DOHH2 (cell line): ENCODE data around the gene RNU5D-1.
A peak's percentile ranks its signal among the peaks of the same experiment; 100 is the strongest.
"Not testable (repeated sequence)": the region's sequence is repeated elsewhere in the genome, so short reads cannot be mapped to it uniquely, and the experiment has no call there.

Experiments used
- H3F3A ChIP-seq: fragments of 200-600 bp; sonication (generic), shearing (Covaris generic); 2 replicates; pipeline ENCODE4 v1.6.0; 2016; ENCODE audit warnings: antibody characterized with exemption, mild to moderate bottlenecking; ENCODE audit not compliant: control insufficient read depth, insufficient read depth
- H3K27ac ChIP-seq: fragments of 200-600 bp; sonication (generic); 2 replicates; pipeline ENCODE4 v1.5.1; 2014; ENCODE audit warnings: low read depth, mild to moderate bottlenecking, low read length, moderate library complexity
- H3K27me3 ChIP-seq: fragments of 200-600 bp; sonication (generic); 2 replicates; pipeline ENCODE4 v1.6.1; 2014; ENCODE audit warnings: mild to moderate bottlenecking, low read length, mixed read lengths; ENCODE audit not compliant: control insufficient read depth
- H3K36me3 ChIP-seq: fragments of 200-600 bp; sonication (generic); 2 replicates; pipeline ENCODE4 v1.6.1; 2014; ENCODE audit warnings: mild to moderate bottlenecking, low read length, moderate library complexity, mixed read lengths; ENCODE audit not compliant: control insufficient read depth
- H3K4me1 ChIP-seq: fragments of 200-600 bp; sonication (generic); 2 replicates; pipeline ENCODE4 v1.6.1; 2014; ENCODE audit warnings: mild to moderate bottlenecking, low read length, mixed read lengths; ENCODE audit not compliant: control insufficient read depth
- H3K4me2 ChIP-seq: fragments of 200-600 bp; sonication (generic); 2 replicates; pipeline ENCODE4 v1.6.0; 2014; ENCODE audit warnings: mild to moderate bottlenecking, low read length, moderate library complexity
- H3K4me3 ChIP-seq: fragments of 200-600 bp; sonication (generic); 2 replicates; pipeline ENCODE4 v1.5.1; 2014; ENCODE audit warnings: mild to moderate bottlenecking, low read length, mixed read lengths
- H3K79me2 ChIP-seq: fragments of 200-600 bp; sonication (generic); 2 replicates; pipeline ENCODE4 v1.6.1; 2014; ENCODE audit warnings: mild to moderate bottlenecking, low read length, mixed read lengths; ENCODE audit not compliant: control insufficient read depth
- H3K9me2 ChIP-seq: fragments of 200-600 bp; sonication (generic); replicated peaks from 2 replicates; pipeline ENCODE4 v1.6.1; 2014; ENCODE audit warnings: mild to moderate bottlenecking, low read length, mixed read lengths; ENCODE audit not compliant: control insufficient read depth
- H3K9me3 ChIP-seq: fragments of 200-600 bp; sonication (generic); 2 replicates; pipeline ENCODE4 v1.6.1; 2014; ENCODE audit warnings: antibody characterized with exemption, low read length, mixed read lengths; ENCODE audit not compliant: control insufficient read depth, insufficient read depth
- H4K20me1 ChIP-seq: fragments of 200-600 bp; sonication (generic); 2 replicates; pipeline ENCODE4 v1.6.0; 2014; ENCODE audit warnings: low read depth, mild to moderate bottlenecking, antibody characterized with exemption, low read length, moderate library complexity; ENCODE audit not compliant: control insufficient read depth, insufficient read depth
- EZH2phosphoT487 ChIP-seq: fragments of 200-600 bp; sonication (generic); IDR thresholded peaks from 2 replicates; pipeline ENCODE4 v1.6.1; 2017; ENCODE audit warnings: borderline replicate concordance, mild to moderate bottlenecking, antibody characterized with exemption, low read length, moderate library complexity, mixed read lengths
- TF ChIP-seq, protein P1 (sequence below): fragments of 200-600 bp; sonication (generic); IDR thresholded peaks from one replicate; pipeline ENCODE4 v1.5.1; 2014; ENCODE audit warnings: antibody characterized with exemption, mild to moderate bottlenecking, low read depth, low read length; ENCODE audit not compliant: poor library complexity, severe bottlenecking

Gene RNU5D-1

GRCh38 chr1:44743211-44743610 is 12.2 kb upstream of the RNU5D-1 start:
- Histone ChIP-seq H3K9me3 (no peaks in the 10 kb centered on the region), H3K36me3 (peaks cover 75% of the 10 kb centered on the region), H3K9me2 (no peaks in the 10 kb centered on the region), H3F3A (peaks cover 10% of the 10 kb centered on the region; the same call in 1 of the 2 replicates), H4K20me1 (0 out of 2 replicates have a peak, but pooled peaks cover 6% of the 10 kb centered on the region), H3K79me2 (peaks cover 86% of the 10 kb centered on the region), H3K4me1 (peaks cover 28% of the 10 kb centered on the region), H3K27ac (no peak overlapping the region), H3K4me2 (peak overlapping the region; percentile 44; the same call in 1 of the 2 replicates), H3K27me3 (no peaks in the 10 kb centered on the region), H3K4me3 (no peak overlapping the region)
- TF ChIP-seq EZH2phosphoT487 = no peak
- TF ChIP-seq, protein P1, sequence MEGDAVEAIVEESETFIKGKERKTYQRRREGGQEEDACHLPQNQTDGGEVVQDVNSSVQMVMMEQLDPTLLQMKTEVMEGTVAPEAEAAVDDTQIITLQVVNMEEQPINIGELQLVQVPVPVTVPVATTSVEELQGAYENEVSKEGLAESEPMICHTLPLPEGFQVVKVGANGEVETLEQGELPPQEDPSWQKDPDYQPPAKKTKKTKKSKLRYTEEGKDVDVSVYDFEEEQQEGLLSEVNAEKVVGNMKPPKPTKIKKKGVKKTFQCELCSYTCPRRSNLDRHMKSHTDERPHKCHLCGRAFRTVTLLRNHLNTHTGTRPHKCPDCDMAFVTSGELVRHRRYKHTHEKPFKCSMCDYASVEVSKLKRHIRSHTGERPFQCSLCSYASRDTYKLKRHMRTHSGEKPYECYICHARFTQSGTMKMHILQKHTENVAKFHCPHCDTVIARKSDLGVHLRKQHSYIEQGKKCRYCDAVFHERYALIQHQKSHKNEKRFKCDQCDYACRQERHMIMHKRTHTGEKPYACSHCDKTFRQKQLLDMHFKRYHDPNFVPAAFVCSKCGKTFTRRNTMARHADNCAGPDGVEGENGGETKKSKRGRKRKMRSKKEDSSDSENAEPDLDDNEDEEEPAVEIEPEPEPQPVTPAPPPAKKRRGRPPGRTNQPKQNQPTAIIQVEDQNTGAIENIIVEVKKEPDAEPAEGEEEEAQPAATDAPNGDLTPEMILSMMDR = no peak

DNA sequence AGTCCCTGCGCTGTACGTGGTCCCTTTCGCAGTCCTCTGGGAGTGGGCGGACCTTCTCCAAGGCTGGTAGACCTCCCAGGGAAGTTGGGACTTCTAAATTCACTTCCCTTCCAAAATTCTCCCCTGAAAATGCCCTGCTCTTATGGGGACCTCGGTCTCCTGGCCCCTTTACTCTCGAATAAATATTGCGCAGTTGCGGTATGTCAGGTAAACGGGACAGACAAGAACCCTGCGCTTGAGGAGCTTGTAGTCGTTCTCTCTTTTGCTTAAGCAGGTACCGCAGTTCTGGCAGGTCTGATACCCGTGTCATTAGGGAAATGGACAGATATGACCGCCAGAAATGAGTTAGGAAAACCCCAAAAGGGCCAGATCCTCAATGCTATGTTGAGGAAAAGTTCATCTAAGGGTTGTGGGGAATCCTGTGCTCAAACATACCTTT is 9.2 kb upstream of the RNU5D-1 start:
- H4K20me1 ChIP-seq = no peaks in the 10 kb centered on the region
- peaks cover 28% of the 10 kb centered on the region for H3K4me1 ChIP-seq
- H3K27ac ChIP-seq = peak overlapping the region; percentile 61
- peak overlapping the region; percentile 83 for H3K4me2 ChIP-seq
- H3K9me3 ChIP-seq = no peaks in the 10 kb centered on the region
- H3K36me3 ChIP-seq = peaks cover 46% of the 10 kb centered on the region
- H3K79me2 ChIP-seq = peaks cover 58% of the 10 kb centered on the region
- no peaks in the 10 kb centered on the region for H3K27me3 ChIP-seq
- peak overlapping the region; percentile 88 for H3K4me3 ChIP-seq
- H3K9me2 ChIP-seq = no peaks in the 10 kb centered on the region
- peaks cover 3% of the 10 kb centered on the region; the same call in 1 of the 2 replicates for H3F3A ChIP-seq
- TF ChIP-seq EZH2phosphoT487 = no peak
- TF ChIP-seq, protein P1 = no peak

DNA sequence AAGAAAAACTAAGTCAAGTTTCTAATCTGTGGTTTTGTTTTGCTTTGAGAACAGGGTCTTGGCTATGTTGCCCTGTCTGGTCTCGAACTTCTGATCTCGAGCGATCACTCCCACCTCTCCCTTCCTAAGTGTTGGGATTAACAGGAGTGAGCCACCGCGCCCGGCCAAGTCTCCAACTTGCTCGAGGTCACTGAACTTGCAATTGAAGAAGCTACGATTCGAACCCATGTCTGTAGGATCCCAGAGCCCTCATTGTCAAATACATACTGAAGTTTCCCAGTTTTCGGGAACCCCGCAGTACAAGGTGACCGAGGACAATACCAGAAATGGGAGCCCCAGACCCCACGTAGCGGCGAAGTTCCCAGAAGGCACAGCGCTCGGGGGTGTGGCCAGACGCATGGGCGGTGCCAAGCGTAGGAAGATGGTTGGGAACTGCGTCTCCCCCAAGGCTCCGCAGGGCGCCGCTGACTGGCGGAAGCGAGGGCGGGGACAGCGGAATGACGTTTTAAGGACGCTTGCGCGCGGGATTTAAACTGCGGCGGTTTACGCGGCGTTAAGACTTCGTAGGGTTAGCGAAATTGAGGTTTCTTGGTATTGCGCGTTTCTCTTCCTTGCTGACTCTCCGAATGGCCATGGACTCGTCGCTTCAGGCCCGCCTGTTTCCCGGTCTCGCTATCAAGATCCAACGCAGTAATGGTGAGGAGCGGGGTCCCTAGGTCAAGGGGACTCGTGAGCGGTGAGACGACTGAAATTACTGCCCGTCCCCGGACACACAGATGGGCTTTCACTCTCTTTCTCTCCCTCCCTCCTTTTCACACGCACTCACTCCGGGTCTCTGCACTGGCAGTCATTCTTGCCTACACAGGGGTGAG is 8.6 kb upstream of the RNU5D-1 start, which contains the start of gene KIF2C:
Gene KIF2C (plus strand): TSS at position 531 of the 872 bp plus-strand sequence. CDS start 96 bp downstream, at position 627.
- H3K79me2 ChIP-seq = peaks cover 53% of the 10 kb centered on the region
- H4K20me1 ChIP-seq = no peaks in the 10 kb centered on the region
- peaks cover 28% of the 10 kb centered on the region for H3K4me1 ChIP-seq
- H3K4me3 ChIP-seq = peak within 1 kb of the TSS; percentile 88
- peaks cover 3% of the 10 kb centered on the region; the same call in 1 of the 2 replicates for H3F3A ChIP-seq
- no peaks in the 10 kb centered on the region for H3K9me2 ChIP-seq
- no peaks in the 10 kb centered on the region for H3K27me3 ChIP-seq
- TF ChIP-seq EZH2phosphoT487 = no peak
- TF ChIP-seq, protein P1 = no peak
- H3K9me3 ChIP-seq = no peaks in the 10 kb centered on the region
- H3K36me3 ChIP-seq = peaks cover 44% of the 10 kb centered on the region
- H3K4me2 ChIP-seq = peak within 1 kb of the TSS; percentile 83
- H3K27ac ChIP-seq = peak within 1 kb of the TSS; percentile 61

DNA sequence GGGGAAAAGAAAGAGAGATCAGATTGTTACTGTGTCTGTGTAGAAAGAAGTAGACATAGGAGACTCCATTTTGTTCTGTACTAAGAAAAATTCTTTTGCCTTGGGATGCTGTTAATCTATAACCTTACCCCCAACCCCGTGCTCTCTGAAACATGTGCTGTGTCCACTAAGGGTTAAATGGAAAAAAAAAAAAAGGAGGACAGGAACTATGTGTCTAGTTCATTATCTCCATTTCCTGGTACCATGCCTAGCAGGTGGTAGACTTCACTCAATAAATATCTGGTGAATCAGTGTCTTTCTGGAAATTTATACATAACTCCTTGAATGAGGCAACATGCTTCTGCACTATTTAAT is 8.0 kb upstream of the RNU5D-1 start:
- H3K27ac ChIP-seq = peak overlapping the region; percentile 61
- H3K9me3 ChIP-seq, H4K20me1 ChIP-seq, H3K9me2 ChIP-seq, H3K27me3 ChIP-seq, H3F3A ChIP-seq: not testable (repeated sequence)
- peak overlapping the region; percentile 88 for H3K4me3 ChIP-seq
- H3K4me1 ChIP-seq = peaks cover 28% of the 10 kb centered on the region
- H3K36me3 ChIP-seq = peaks cover 38% of the 10 kb centered on the region
- peaks cover 47% of the 10 kb centered on the region for H3K79me2 ChIP-seq
- peak overlapping the region; percentile 83 for H3K4me2 ChIP-seq
